ENCODE results near the gene MYMK.

DNA sequence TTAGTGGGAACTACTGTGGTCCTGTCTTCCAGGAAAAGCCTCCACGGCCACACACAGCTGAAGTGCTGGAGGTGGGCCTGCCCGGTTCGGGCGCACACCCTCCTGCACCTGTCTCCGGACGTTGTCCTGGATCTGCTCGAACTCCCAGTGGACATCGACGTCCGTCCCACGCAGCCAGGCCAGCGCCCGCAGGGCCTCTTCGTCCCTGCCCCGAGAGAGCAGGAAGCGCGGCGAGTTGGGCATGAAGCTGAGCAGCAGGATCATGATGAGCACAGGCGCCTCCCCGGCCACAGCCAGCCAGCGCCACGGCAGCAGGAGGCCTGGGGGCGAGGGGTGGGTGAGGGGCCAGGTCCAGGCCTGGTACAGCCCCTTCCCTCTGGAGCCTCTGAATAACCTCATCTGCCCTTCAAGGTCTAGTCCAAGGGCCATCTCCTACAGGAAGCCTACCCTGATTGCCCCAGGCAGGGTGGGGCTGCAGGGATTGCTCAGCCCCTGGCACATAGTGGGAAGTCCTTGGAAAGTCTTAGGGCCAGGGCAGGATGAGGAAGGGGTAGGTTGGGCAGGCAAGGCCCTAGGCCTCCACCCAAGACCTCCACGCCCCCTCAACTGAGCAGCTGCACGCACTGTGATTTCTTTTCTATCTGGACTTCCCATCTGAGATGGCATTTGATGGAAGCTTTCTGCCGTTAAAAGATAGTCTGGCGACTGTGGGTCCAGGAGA, 49.3 kb downstream of the MYMK start:
- TF ChIP-seq, protein P1, sequence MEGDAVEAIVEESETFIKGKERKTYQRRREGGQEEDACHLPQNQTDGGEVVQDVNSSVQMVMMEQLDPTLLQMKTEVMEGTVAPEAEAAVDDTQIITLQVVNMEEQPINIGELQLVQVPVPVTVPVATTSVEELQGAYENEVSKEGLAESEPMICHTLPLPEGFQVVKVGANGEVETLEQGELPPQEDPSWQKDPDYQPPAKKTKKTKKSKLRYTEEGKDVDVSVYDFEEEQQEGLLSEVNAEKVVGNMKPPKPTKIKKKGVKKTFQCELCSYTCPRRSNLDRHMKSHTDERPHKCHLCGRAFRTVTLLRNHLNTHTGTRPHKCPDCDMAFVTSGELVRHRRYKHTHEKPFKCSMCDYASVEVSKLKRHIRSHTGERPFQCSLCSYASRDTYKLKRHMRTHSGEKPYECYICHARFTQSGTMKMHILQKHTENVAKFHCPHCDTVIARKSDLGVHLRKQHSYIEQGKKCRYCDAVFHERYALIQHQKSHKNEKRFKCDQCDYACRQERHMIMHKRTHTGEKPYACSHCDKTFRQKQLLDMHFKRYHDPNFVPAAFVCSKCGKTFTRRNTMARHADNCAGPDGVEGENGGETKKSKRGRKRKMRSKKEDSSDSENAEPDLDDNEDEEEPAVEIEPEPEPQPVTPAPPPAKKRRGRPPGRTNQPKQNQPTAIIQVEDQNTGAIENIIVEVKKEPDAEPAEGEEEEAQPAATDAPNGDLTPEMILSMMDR (IDR thresholded peaks at IDR 0.05): no peak
- TF ChIP-seq POLR2A (IDR thresholded peaks at IDR 0.05): no peak
- TF ChIP-seq POLR2AphosphoS5 (IDR thresholded peaks at IDR 0.05; ENCODE audit: insufficient read depth in 1 of 2, low read depth in 1 of 2): no peak
